Testis (tissue), 2 donors: ENCODE measurements around the gene SCAMP5.

Experiments used
- CTCF ChIP-seq, 3 experiments: fragments of 450-650 bp in 2 of 3; fragments of 200-600 bp in 1 of 3; sonication (generic) in 1 of 3; IDR thresholded peaks; one replicate each; pipeline ENCODE4 v1.5.1; 2016 to 2019; ENCODE audit warnings: antibody characterized with exemption in 3 of 3, mild to moderate bottlenecking in 2 of 3, moderate library complexity in 1 of 3
- POLR2A ChIP-seq: fragments of 450-650 bp; IDR thresholded peaks from one replicate; pipeline ENCODE4 v1.6.1; 2017; ENCODE audit warnings: antibody characterized with exemption, mild to moderate bottlenecking, moderate library complexity

GRCh38 chr15:75019916-75020315 lies 24.6 kb downstream of the SCAMP5 start:
- TF ChIP-seq POLR2A = no peak
- TF ChIP-seq CTCF (IDR thresholded peaks at IDR 0.05) = no peak
